Mesenteric fat pad (tissue), 1 donor: ENCODE data around the gene GPSM3. TPM values are rescaled to one million over a fixed set of nuclear protein-coding genes. Genes with fewer than 3 reads are reported as not detected.

Experiments used
- DNase-seq: peaks from one replicate; pipeline ENCODE4 v3.0.0-alpha.2; 2020; ENCODE audit warnings: low spot score
- total RNA-seq: library from RNA; stranded (reverse); fragmentation: NEBNext Ultra II Directional; extraction: Animal tissue kit (Norgen Biotek cat#: 25700); gene quantifications from one replicate; pipeline ENCODE4 v1.2.1, GENCODE V29; 2021
- donor health status: DM: yes; HTN: yes; CAD: no.

The GPSM3 gene
- total RNA-seq, 1 donor from 2014 or later: 39.2 TPM

GRCh38 chr6:32175711-32176475 is 16.6 kb downstream of the GPSM3 start, which contains the start of gene AGPAT1:
Gene AGPAT1 (minus strand): TSS chr6:32176084. CDS start chr6:32171496, 4,588 bp downstream.
- DNase-seq: peak; percentile 96

GRCh38 chr6:32175322-32175710 is 17.1 kb downstream of the GPSM3 start:
- no peak for DNase-seq

GRCh38 chr6:32174416-32174815 is 18.0 kb downstream of the GPSM3 start:
- no peak for DNase-seq

GRCh38 chr6:32173051-32173727 is 19.3 kb downstream of the GPSM3 start:
- DNase-seq: no peak

- DNase-seq: no peak
Measured at GRCh38 chr6:32171234-32171633, 21.2 kb downstream of the GPSM3 start.

GRCh38 chr6:32170294-32170693 is 22.1 kb downstream of the GPSM3 start:
- DNase-seq: no peak

- DNase-seq: no peak
Measured at GRCh38 chr6:32168807-32169591, 23.4 kb downstream of the GPSM3 start.

GRCh38 chr6:32168350-32168749 is 24.1 kb downstream of the GPSM3 start:
- no peak for DNase-seq

GRCh38 chr6:32167761-32168262 is 24.6 kb downstream of the GPSM3 start:
- DNase-seq: no peak

GRCh38 chr6:32167154-32167760 is 25.2 kb downstream of the GPSM3 start:
- no peak for DNase-seq

GRCh38 chr6:32166411-32167061 is 25.9 kb downstream of the GPSM3 start:
- no peak for DNase-seq

- no peak for DNase-seq
Measured at GRCh38 chr6:32164295-32164694, 28.1 kb downstream of the GPSM3 start, which contains the start of gene EGFL8. Gene EGFL8 (plus strand): TSS chr6:32164595. CDS start chr6:32166166, 1,571 bp downstream.

- no peak for DNase-seq
Measured at GRCh38 chr6:32163559-32164258, 28.7 kb downstream of the GPSM3 start.

- no peak for DNase-seq
Measured at GRCh38 chr6:32158052-32158451, 34.4 kb downstream of the GPSM3 start.

- no peak for DNase-seq
Measured at GRCh38 chr6:32156891-32157290, 35.6 kb downstream of the GPSM3 start.

GRCh38 chr6:32154514-32155161 is 37.8 kb downstream of the GPSM3 start:
- no peak for DNase-seq

- DNase-seq: peak; percentile 94
Measured at GRCh38 chr6:32153564-32154513, 38.6 kb downstream of the GPSM3 start, which contains the start of gene PPT2. Gene PPT2 (plus strand): TSS chr6:32154141. CDS start chr6:32154595, 454 bp downstream.
